COLO668 (cell line): ENCODE measurements around the gene FHL1.

Experiments
- DNase-seq: peaks from one replicate; lab custom pipeline; 2025; ENCODE audit not compliant: unreplicated experiment; lab: John Stamatoyannopoulos, UW

FHL1 gene

GRCh38 chrX:136183917-136184316 is 36.6 kb downstream of the FHL1 start:
- DNase-seq: no peak

DNA sequence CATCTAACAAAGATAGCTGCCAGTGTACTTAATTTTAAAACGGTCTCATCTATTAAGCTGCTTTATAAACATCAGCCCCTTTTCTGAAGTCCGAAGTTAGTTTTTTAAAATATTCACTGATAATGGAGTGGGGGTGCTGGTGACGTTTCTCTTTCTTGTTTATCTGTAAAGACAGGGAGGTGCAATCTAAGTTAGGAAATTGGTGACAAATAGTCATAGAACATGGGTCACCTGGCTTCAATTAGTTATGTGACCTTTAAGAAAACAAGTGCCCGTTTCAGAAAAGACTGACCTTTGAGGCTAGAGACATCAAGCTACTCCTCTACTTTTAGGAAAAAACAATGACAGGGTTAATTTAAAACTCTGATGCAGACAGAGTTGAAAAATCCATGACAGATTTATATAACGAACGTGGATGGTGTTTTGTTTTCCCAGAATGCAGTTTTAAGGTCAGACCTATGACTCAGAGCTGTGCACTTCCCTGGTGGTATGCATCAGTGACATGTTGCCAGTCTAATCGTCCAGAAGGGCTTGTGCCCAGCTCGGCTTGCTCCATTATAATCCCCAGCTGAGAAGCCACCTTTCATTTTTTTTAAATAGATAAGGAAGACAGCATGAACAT is 38.2 kb downstream of the FHL1 start:
- no peak for DNase-seq

- no peak for DNase-seq
These were observed 38.7 kb downstream of the FHL1 start for GRCh38 chrX:136186023-136186413.

DNA sequence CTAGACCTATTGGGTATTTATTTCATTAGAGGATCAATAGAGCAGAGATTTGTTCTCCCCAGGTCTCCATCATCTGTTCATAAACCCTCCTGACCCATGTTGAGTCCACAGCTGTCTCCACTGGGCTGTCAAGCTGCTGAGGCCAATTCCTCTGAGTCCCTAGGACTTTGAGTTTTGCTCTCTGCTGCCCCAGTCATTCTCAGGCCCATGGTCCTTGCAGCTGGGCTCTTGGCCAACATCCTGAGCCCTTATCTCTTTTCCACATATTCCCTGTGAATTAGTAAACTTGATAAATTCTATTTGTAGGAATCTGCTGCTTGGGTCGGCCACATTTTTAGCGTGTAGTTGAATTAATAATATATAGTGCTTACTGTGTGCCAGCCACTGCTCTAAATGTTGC is 41.9 kb downstream of the FHL1 start:
- no peak for DNase-seq

DNA sequence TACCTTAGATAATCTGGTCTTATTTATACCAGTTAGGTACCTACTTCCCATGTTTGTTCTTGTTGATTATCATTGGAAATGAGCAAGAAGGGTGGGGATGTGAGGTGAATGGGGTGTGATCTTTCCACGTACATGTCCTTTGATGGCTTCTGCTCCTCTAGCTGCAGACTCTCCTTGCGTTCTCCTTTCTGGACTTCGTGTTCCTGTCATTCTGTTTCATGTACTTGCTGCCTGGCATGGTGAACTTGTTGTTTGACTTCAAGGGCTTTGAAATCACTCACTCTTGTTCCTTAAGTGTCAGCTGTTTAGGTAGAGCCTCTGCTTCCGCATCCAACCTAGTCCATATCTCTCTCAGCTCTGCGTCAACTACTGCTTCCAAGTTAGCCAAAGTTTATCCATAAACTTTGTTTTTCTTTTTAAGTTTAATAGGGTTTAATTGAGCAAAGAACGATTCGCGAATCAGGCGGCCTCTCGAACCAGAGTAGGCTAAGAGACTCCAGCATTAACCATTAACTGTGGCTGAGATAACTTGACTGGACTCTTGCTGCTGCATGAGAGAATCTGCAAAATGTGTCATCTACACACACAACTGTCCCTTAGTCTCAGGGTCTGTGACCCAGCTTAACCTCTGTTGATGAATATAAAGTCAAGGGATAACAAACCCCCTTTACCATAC is 42.8 kb downstream of the FHL1 start:
- DNase-seq: no peak

DNA sequence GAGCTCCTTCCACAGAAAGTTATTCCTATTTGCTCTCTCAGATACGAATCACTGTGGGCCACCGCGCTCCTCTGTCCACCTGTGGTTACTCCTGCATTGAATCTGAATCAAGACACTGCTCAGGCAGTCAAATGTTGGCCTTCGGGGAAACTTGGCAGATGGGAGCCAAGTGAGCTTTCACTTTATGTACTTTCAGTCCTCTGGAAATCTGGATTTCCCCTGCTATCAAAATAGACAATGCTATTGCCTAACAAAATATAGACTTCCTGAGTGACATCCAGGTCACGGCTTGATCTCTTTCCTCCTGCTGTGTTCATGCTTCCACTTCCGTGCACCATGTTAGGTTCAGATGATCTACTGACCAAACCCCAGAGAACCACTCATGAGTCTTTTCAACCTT is 43.8 kb downstream of the FHL1 start:
- DNase-seq: no peak

GRCh38 chrX:136192135-136192534 is 44.8 kb downstream of the FHL1 start:
- no peak for DNase-seq

- DNase-seq: no peak
These were observed 45.6 kb downstream of the FHL1 start for GRCh38 chrX:136192839-136193414.

GRCh38 chrX:136193771-136194170 is 46.4 kb downstream of the FHL1 start:
- DNase-seq: no peak

DNA sequence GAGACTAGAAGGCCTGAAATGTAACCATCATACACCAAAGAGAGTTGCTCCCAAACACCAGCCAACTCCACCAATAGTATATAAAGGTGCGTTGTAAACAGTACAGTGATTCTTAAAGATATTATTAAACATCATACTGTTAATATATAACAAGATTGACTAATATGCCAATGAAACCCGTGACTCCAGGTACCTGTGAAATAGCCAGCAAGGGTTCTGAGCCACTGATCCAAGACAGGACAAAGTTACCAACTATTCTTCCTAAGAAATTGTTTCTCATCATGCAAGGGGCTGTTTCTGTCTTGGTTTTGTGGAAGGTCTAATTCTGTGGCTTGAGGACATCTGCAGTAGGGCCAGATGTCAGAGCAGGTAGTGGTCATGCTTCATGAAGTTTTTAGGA is 47.2 kb downstream of the FHL1 start:
- no peak for DNase-seq

DNA sequence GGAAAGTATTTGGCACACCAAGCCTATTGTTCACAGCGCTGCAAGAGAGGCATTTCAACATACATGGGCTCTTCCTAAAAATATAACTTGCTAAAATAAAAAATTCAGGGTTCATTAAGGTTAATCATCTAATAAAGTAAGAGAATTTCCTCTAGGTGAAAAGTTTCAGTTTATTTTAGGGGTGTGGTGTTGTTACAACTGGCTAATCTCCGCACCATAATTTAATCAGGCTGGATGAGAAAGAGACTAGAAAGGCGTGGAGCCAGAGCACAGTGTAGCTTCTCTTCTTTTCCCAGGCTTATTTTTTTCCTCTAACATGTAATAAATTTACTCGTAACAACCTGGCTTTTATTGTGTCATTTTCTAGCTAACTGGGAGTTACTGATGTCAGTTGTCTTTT is 47.9 kb downstream of the FHL1 start:
- no peak for DNase-seq

- DNase-seq: no peak
These were observed 49.4 kb downstream of the FHL1 start for GRCh38 chrX:136196691-136197155.

GRCh38 chrX:136198010-136198409 is 50.7 kb downstream of the FHL1 start:
- DNase-seq: no peak

DNA sequence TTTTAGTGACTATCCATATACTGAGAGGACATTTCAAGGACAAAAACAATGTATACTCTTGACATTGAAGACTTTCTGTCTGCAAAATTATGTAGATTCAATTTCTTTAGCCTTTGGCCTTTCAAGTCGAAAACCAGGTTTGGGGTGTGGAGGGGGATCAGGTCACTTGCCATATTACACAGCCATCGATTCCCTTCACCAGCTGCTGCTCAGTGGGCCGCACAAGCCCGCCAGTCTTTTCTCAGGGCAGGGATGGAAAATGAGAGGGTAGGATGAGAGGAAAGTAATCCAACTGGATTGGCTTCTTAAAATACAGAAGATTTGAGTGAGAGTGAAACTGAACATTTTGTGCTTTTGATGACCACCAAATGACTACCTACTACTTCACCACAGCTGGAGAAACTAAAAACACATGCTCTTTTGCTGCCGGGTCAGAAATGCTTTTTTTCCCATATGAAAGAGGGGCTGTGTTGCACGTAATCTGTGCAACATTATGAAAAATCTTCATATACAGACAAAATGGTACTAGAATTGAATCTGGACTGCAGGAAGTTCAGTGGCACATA is 51.4 kb downstream of the FHL1 start:
- no peak for DNase-seq

- DNase-seq: no peak
These were observed 52.0 kb downstream of the FHL1 start for GRCh38 chrX:136199365-136199764.

- no peak for DNase-seq
These were observed 53.1 kb downstream of the FHL1 start for GRCh38 chrX:136200466-136200865.

DNA sequence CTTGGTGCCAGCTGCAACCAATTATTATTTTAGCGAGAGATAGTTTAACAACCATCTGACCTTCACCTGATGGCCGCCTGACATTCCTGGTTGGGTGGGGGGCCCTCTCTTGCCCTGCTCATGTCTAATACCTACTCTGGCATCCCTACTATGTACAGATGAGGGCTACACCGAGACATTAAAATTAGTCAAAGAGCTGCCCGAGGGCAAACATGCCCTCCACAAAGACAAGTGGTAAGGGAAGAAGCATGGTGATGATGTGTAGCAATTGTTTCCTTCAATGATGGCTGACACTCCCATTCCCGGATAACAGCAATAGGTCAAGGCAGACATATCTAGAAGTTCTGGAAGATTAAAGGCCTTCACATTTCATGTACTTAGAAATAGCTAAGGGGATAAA is 54.3 kb downstream of the FHL1 start:
- DNase-seq: no peak

DNA sequence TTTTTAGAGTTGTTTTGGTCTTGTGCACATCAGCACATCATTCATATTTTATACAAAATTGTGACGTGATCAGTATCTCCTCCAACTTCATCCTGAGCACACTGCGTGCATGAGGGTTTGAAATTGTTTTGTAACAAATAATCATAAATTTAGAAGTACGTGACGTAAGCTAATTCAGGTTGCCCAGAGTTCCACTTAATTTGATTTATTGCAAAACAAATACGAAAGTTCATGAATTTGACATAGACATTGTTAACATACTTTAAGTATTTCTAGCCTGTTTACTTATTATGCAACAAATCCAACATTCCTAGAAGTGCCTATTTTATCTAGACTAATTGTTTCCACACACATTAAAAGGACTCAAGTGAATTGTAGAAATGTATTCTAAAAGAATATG is 55.6 kb downstream of the FHL1 start:
- no peak for DNase-seq

GRCh38 chrX:136203438-136203837 is 56.1 kb downstream of the FHL1 start:
- no peak for DNase-seq

DNA sequence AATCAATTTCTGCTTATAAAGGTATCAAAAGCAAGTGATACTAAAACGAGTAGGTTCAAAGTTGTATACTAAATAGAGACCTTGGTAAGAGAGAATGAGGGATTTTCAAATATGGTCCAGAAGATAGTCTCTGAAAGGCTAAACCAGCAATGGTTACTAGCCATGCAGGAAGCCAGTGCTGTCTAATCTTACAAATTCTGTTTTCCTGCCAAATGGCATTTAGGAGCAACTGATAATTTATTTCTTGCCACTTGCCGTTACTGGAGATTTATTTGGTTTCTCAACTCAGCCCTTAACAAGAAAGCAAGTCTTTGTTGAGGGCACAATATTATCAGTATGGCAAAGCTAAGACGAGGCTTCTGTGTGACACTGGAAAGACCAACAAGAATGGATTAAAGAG is 56.6 kb downstream of the FHL1 start:
- no peak for DNase-seq

- no peak for DNase-seq
These were observed 57.2 kb downstream of the FHL1 start for GRCh38 chrX:136204571-136204970.

DNA sequence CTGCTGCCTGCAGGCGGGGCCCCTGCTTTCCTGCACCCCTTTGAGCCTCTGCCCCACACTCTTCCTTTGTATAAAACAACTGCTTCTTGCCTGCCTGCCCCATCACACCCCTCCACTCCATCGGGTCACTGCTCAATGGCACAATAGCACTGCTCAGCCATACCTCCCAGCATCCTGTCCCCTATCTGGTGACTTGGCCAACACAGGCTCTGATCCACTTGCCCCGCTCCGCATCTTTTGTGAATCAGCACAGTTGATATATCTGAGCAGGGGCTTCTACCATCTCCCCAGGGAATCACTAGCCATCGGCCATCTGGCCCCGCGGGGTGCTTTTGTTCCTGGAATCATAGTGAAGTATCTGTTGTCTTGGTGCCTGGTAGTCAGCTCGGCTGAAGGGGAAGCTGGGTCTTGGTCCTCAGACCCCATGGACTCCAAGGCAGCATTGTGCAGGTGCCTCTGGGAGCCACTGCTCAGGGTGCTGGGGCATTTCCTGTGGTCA is 58.6 kb downstream of the FHL1 start:
- DNase-seq: no peak
